ENCODE results near the gene RGS17.

RGS17 gene

GRCh38 chr6:153018355-153018754 is 112.7 kb downstream of the RGS17 start:
- Histone ChIP-seq H2AFZ (ENCODE audit: low read length) (no peak overlapping the region), H4K20me1 (ENCODE audit: insufficient read depth, low read length, poor library complexity, severe bottlenecking) (no peaks in the 10 kb centered on the region), H3K36me3 (ENCODE audit: insufficient read depth, low read length) (no peaks in the 10 kb centered on the region), H3K9me2 (replicated peaks; ENCODE audit: low read depth, low read length) (no peaks in the 10 kb centered on the region), H3K9me3 (ENCODE audit: insufficient read depth, low read depth, low read length) (no peaks in the 10 kb centered on the region; the same call in 1 of the 2 replicates), H3K4me1 (ENCODE audit: insufficient read depth, low read length, poor library complexity, severe bottlenecking) (no peaks in the 10 kb centered on the region), H3F3A (ENCODE audit: low read depth) (no peaks in the 10 kb centered on the region), H3K4me3 (ENCODE audit: low read length, poor library complexity, severe bottlenecking) (no peak overlapping the region), H3K4me2 (ENCODE audit: low read depth, low read length, poor library complexity, severe bottlenecking) (no peak overlapping the region), H3K79me2 (ENCODE audit: insufficient read depth, low read length) (no peaks in the 10 kb centered on the region), H3K27me3 (ENCODE audit: insufficient read depth, low read length, poor library complexity, severe bottlenecking) (no peaks in the 10 kb centered on the region), H3K9ac (ENCODE audit: low read depth, low read length, poor library complexity, severe bottlenecking) (no peak overlapping the region)
- TF ChIP-seq CTCF (conservative IDR thresholded peaks at IDR 0.05; ENCODE audit: low read length): no peak
- TF ChIP-seq EZH2phosphoT487 (IDR thresholded peaks at IDR 0.05; ENCODE audit: borderline replicate concordance): no peak

GRCh38 chr6:153016846-153017245 is 114.2 kb downstream of the RGS17 start:
- Histone ChIP-seq H3K9me2 (replicated peaks; ENCODE audit: low read depth, low read length) (no peaks in the 10 kb centered on the region), H3K9me3 (ENCODE audit: insufficient read depth, low read depth, low read length) (no peaks in the 10 kb centered on the region; the same call in 1 of the 2 replicates), H3K36me3 (ENCODE audit: insufficient read depth, low read length) (no peaks in the 10 kb centered on the region), H3K27me3 (ENCODE audit: insufficient read depth, low read length, poor library complexity, severe bottlenecking) (no peaks in the 10 kb centered on the region), H2AFZ (ENCODE audit: low read length) (no peak overlapping the region), H3K9ac (ENCODE audit: low read depth, low read length, poor library complexity, severe bottlenecking) (no peak overlapping the region), H3K4me2 (ENCODE audit: low read depth, low read length, poor library complexity, severe bottlenecking) (no peak overlapping the region), H3K4me1 (ENCODE audit: insufficient read depth, low read length, poor library complexity, severe bottlenecking) (no peaks in the 10 kb centered on the region), H3F3A (ENCODE audit: low read depth) (no peaks in the 10 kb centered on the region), H3K79me2 (ENCODE audit: insufficient read depth, low read length) (no peaks in the 10 kb centered on the region), H4K20me1 (ENCODE audit: insufficient read depth, low read length, poor library complexity, severe bottlenecking) (no peaks in the 10 kb centered on the region), H3K4me3 (ENCODE audit: low read length, poor library complexity, severe bottlenecking) (no peak overlapping the region)
- TF ChIP-seq CTCF (conservative IDR thresholded peaks at IDR 0.05; ENCODE audit: low read length) (no peak), EZH2phosphoT487 (IDR thresholded peaks at IDR 0.05; ENCODE audit: borderline replicate concordance) (no peak)

- Histone ChIP-seq H4K20me1 (ENCODE audit: insufficient read depth, low read length, poor library complexity, severe bottlenecking) (no peaks in the 10 kb centered on the region), H3K9ac (ENCODE audit: low read depth, low read length, poor library complexity, severe bottlenecking) (no peak overlapping the region)
- TF ChIP-seq EZH2phosphoT487 (IDR thresholded peaks at IDR 0.05; ENCODE audit: borderline replicate concordance) (no peak), CTCF (conservative IDR thresholded peaks at IDR 0.05; ENCODE audit: low read length) (no peak)
Observed at GRCh38 chr6:153015094-153015640, 115.9 kb downstream of the RGS17 start.

More at GRCh38 chr6:153015094-153015640, 115.9 kb downstream of the RGS17 start:
- Histone ChIP-seq H3K9me3 (ENCODE audit: insufficient read depth, low read depth, low read length) (no peaks in the 10 kb centered on the region; the same call in 1 of the 2 replicates), H3K4me3 (ENCODE audit: low read length, poor library complexity, severe bottlenecking) (no peak overlapping the region), H3K4me2 (ENCODE audit: low read depth, low read length, poor library complexity, severe bottlenecking) (no peak overlapping the region), H3F3A (ENCODE audit: low read depth) (no peaks in the 10 kb centered on the region), H3K4me1 (ENCODE audit: insufficient read depth, low read length, poor library complexity, severe bottlenecking) (no peaks in the 10 kb centered on the region), H3K36me3 (ENCODE audit: insufficient read depth, low read length) (no peaks in the 10 kb centered on the region), H3K9me2 (replicated peaks; ENCODE audit: low read depth, low read length) (no peaks in the 10 kb centered on the region), H2AFZ (ENCODE audit: low read length) (no peak overlapping the region), H3K79me2 (ENCODE audit: insufficient read depth, low read length) (no peaks in the 10 kb centered on the region), H3K27me3 (ENCODE audit: insufficient read depth, low read length, poor library complexity, severe bottlenecking) (no peaks in the 10 kb centered on the region)
